CD4-positive, alpha-beta T cell treated with Interleukin-12 subunit alpha and Interleukin-12 subunit beta, for 1 hour (primary cell): ENCODE data around the gene ACER3.

ENCODE experiments used
- DNase-seq: peaks from one replicate; pipeline ENCODE4 v3.0.0-alpha.2; 2020

ACER3 gene

GRCh38 chr11:77064648-77065217, 204.0 kb downstream of the ACER3 start:
- no peak for DNase-seq

- no peak for DNase-seq
Observed at GRCh38 chr11:77065878-77066228, 205.1 kb downstream of the ACER3 start.

DNA sequence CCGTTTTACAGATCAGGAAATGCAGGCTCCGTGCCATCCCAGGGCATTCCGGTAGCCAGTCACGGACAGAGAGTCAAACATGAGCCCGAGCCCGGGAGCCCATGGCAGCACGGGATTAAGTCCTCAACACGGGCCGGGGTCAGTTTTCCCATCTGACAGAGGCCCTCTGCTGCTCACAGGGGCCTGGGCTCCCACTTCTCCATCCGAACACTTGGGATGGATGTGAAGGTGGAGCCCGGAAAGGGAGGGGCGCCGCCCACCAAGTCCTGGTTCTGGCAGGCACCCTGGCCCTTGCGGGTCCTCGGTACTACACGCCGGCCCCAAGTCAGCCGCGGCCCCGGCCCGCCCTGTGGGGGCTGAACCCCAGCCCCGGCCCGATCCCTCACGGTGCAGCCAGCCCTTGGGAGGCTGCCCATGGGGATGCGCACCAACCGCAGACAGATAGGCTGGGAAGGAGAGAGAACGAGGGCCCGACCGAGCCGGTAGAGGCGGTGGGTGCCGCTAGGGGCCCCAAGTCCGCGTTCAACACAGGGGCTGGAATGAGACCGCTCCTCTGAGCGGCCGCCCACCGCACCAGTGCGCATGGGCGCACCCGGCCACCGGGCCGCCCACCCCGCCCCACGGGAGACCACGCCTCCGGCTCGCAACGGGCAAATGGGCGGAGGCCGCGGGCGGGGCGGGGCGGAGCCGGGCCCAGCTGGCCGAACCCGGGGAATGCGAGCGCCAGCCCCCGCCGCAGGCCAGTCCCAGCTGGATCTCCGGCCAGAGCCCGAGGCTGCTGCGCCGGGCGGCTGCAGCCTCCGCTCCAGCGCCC, 205.7 kb downstream of the ACER3 start, which contains the start of gene CAPN5:
Gene CAPN5 (plus strand): TSS at position 743 of the 814 bp plus-strand sequence. CDS start 17,916 bp downstream, outside the sequence.
- DNase-seq: peak; percentile 90

DNA sequence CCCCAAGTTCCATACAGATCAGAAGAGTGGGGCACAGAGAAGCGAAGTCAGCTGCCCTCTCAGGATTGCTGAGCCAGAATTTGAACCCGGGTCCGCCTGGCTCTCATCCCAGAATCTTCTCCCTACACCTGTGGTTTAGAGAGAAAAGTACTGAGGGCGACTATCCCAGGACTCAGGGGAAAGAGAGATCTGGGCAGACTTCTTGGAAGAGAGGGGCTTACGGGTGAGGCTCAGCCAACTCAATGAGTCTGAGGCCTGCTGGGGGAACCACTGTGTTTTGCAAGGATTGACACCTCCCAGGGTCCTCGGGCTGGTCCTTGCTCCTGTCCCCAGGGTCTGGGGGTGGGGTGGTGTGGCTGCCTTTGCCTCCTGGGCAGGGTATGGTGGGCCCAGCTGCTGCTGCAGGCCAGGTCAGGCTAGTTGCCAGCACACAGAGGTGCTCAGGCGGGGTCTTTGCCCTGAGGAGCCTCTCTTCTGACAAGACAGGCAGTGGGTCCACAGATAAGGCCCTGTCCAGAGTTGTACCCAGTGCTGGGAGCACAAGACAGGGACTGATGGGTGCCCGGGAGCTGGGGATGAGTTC, 207.2 kb downstream of the ACER3 start:
- no peak for DNase-seq

- no peak for DNase-seq
Observed at GRCh38 chr11:77068457-77069335, 208.0 kb downstream of the ACER3 start.

DNA sequence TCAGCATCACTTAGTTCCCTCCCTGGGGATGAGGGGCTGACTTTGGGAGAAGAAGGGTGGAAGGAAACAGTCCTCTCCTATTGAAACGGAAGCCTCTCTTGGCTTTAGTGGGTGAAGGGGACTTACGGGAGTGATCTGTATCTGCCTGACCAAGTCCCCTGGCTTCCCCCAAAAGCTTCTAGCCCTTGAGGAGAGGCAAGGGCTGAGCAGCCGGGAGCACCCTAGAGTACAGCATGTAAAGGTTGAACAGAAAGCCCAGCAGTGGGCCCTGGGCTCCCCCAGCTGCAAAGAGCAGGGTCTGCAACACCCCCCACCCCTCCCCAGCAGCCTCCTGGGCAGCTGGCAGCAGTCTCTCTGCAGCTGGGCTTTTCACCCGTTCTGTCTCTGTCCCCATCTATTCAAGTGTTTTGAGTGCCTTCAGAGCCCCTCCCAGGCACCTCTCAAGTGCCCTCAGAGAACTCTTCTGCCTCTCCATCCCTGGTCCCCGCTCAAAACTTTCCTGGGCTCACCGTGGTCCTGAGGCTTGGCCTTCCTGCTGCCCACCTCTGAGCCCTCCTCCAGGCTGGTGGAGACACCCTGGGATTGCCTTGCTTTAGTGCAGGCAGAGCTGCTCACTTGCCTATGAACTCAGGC, 208.7 kb downstream of the ACER3 start:
- no peak for DNase-seq

GRCh38 chr11:77069969-77070582, 209.4 kb downstream of the ACER3 start:
- no peak for DNase-seq

DNA sequence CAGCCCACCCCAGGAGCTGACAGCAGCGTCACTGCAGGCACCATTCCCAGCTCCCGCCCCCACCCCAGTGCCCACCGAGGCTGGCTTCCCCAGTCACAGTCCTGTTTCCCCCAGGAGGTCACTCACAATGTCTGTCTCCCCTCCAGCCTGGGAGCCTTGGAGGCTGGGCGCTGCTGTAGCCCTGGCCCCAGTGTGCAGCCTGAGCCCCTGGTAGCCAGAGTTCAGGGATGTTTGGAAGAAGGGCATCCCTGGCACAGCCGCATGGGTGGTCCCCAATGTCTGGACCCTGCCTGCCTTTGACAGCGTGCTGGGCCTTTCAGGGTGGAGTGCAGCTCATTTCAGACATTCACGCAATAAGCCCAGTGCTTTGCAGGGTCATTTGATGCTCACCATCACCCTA, 210.4 kb downstream of the ACER3 start:
- DNase-seq: no peak

DNA sequence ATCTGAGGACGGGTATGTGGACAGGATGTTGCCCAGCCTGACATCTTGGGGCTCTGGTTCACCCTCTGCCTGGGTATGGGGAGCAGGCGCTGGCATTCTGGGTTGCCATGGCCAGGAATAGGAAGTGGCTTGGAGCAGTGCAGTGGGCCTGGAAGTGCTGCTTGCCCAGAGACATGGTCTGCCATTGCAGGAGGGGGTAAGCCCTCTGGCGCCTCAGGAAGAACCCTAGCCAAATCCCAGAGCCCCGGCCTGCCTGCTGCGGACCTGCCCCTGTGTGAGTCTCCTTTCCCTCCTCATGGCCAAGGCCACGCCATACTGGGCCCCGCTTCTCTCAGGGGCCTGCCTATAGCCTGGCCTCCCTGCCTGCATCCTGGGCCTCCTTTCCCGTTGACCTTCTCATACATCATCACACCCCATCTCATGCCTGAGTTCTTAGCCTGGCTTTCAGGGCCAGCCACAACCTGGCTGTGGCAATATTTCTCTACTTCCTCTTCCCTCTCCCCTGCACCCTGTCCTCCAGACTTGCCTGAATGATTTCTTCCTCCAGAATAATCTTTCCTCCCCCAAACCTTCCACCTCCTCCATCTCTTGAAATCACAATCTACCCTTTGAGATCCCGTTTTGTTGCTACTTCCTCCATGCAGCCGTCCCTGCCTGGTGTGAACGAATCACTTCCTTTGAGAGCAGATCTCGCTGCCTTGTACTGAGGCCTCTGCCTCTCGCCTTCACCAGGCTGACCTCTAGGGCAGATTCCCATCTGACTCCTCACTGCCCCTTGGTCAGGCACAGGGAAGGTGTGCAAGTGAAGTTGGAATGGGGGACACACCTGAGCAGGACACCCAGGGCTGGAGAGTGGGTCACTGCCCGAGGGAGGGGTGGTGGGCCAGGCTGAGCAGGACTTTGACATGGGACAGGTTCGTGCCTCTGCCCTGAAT, 211.2 kb downstream of the ACER3 start:
- no peak for DNase-seq

GRCh38 chr11:77072851-77073327, 212.2 kb downstream of the ACER3 start:
- no peak for DNase-seq

- no peak for DNase-seq
Observed at GRCh38 chr11:77073328-77074001, 212.7 kb downstream of the ACER3 start.

DNA sequence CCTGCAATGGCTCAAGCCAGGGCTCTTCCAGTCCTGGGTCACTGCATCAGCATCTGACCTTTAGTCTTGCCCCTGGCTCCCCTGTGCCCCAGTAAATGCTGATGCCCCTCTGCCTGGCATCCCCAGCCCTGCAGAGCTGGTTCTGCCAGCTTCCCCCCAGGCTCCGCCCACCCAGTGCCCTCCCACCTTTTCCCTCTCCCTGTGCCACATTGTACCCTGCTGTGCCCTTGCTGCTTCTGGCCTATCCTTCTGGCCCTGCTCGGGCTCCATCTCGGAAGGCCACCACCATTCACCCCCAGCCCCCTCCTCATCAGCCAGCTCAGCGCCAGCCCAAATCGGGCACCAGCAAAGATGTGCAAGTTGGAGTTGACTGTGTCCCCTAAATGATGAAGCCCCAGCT, 213.5 kb downstream of the ACER3 start:
- DNase-seq: no peak

GRCh38 chr11:77074626-77075221, 214.0 kb downstream of the ACER3 start:
- no peak for DNase-seq

- no peak for DNase-seq
Observed at GRCh38 chr11:77075425-77075905, 214.7 kb downstream of the ACER3 start.
